Measurements from ENCODE around the gene PRRC1.

Gene PRRC1

DNA sequence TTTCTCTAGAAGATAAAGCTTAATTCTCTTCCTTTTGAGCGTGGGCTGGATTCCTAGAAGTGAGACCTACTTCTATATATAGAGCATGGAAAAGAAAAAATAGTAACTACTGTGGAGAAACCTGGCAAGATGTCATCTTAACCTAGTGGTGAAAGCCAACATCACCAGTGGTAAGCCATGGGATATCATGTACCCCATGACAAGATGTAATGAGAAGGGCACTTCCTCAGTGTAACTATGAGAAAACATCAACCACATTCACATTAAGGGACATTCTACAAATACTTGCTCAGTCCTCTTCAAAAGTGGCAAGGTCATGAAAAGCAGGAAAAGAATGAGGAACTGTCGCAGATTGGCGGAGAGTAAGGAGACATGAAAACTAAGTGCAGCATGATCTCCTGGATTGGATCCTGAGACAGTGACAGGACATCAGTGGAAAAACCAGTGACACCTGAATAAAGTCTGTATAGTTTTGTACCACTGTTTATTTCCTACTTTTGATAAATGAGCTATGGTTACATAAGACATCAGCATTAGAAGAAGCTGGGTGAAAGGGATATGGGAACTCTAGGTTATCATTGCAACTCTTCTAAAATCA is 65.4 kb downstream of the PRRC1 start:
- Histone ChIP-seq H3K36me3 (no peaks in the 10 kb centered on the region), H3K27me3 (no peaks in the 10 kb centered on the region), H3K9me3 (replicated peaks in 1 of 11) (no peaks in the 10 kb centered on the region; a peak in 1 of 22 replicates), H3K4me1 (peaks cover 0 to 21% (median 6%) of the 10 kb centered on the region in 10 experiments; a peak in 7 of 20 replicates), H4K20me1 (no peaks in the 10 kb centered on the region), H3K4me2 (no peak overlapping the region; a peak in 1 of 22 replicates), H3K4me3 (no peak overlapping the region), H3K27ac (no peak overlapping the region), H3K9ac (no peak overlapping the region)
- no peak for TF ChIP-seq Cebpa-rat (IDR thresholded peaks at IDR 0.05)

DNA sequence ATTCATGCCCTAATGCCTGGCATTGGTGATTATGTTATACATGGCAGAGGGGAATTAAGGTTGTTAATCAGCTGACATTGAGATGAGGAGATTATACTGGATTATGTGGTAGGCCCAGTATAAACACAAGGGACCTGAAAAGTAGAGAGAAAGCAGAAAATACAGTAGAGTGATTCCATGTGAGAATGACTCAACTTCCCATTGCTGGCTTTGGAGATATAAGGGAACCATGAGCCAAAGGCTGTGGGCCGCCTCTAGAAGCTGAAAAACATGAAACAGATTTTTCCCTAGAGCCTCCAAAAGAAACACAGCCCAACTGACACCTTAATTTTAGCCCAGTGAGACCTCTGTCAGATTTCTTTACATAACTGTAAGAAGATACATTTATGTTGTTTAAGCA is 66.4 kb downstream of the PRRC1 start:
- H3K4me1 ChIP-seq: peaks cover 0 to 15% (median 6%) of the 10 kb centered on the region in 10 experiments; a peak in 8 of 20 replicates
- H3K27me3 ChIP-seq: no peaks in the 10 kb centered on the region
- H3K36me3 ChIP-seq: no peaks in the 10 kb centered on the region
- H3K9ac ChIP-seq: no peak overlapping the region
- peak overlapping the region in 1 of 11 experiments; percentile 1; a peak in 1 of 22 replicates for H3K4me2 ChIP-seq
- H3K4me3 ChIP-seq: no peak overlapping the region
- no peaks in the 10 kb centered on the region; a peak in 1 of 22 replicates for H3K9me3 ChIP-seq (replicated peaks in 1 of 11)
- no peak overlapping the region for H3K27ac ChIP-seq
- no peaks in the 10 kb centered on the region for H4K20me1 ChIP-seq
- TF ChIP-seq Cebpa-rat (IDR thresholded peaks at IDR 0.05): no peak

DNA sequence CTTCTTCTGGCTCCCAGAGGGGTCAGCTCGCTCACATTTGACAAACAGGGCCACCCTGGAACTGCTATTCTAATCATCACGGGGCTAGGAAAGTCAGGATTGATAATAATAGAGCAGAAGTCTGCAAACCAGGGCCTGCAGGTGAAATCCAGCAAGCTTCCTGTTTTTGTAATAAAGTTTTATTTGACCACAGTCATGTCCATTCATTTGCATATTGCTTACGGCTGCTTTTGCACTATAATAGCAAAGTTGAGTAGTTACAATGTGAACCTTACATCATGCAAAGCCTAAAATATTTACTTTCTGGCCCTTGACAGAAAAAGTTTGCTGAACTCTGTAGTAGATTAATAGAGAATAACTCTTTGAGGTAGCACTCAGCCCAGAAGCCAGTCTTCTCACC is 68.2 kb downstream of the PRRC1 start:
- Histone ChIP-seq H4K20me1 (no peaks in the 10 kb centered on the region), H3K36me3 (no peaks in the 10 kb centered on the region), H3K4me2 (peak overlapping the region in 6 of 11 experiments; percentile 5 to 33 (median 20); a peak in 6 of 22 replicates), H3K9ac (no peak overlapping the region), H3K4me1 (peaks cover 0 to 25% (median 21%) of the 10 kb centered on the region in 10 experiments; a peak in 13 of 20 replicates), H3K27ac (no peak overlapping the region), H3K27me3 (no peaks in the 10 kb centered on the region), H3K9me3 (replicated peaks in 1 of 11) (no peaks in the 10 kb centered on the region; a peak in 1 of 22 replicates), H3K4me3 (no peak overlapping the region)
- TF ChIP-seq Cebpa-rat (IDR thresholded peaks at IDR 0.05): no peak

DNA sequence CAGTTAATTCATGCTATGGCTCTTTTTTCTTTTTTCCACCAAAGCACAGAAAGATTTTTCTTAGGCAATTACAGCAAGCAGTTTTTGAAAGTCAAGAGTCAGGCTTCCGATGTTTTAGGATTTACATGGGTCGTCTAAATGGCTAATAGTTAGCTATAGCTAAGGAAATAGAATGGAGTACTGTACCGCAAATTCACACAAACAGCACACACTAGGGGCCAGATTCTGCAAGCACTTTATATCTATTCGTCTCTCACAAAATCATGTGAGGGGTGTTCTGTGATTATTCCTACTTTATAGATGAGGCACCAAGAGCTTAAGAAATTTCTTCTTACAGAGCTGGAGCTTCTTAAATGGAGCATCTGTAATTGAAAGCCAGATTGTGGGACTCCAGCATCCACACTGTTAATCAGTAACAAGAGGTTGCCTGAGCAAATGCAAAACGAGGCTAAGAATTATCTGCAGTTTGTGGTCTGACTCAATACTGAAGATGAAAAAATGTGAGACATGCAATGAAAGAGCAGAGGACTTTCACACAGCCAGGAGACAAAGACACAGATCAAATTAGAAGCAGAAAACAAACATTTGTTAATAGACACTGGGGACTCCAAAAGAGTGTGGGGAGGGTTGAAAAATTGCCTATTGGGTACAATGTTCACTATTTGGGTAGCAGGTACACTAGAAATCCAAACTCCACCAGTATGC is 68.8 kb downstream of the PRRC1 start:
- no peak overlapping the region for H3K27ac ChIP-seq

DNA sequence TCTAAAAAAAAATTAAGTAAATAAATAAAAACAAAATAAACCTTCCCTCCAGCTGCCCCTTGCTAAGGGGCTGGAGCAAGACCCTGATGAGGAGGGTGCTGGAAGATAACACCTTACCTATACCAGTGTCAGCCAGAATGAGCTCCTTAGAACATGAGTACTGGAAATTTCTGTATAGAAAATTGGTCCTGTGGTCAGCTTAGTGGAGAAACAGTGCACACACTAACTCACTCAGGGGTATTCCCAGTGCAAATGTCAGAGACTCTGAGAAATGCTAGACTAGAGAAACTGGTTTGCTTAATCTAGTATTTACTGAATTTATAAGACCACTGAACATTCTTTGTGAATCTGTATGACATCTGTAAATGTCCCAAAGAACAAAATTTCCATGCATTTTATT is 69.4 kb downstream of the PRRC1 start:
- TF ChIP-seq Cebpa-rat (IDR thresholded peaks at IDR 0.05): no peak
- Histone ChIP-seq H4K20me1 (no peaks in the 10 kb centered on the region), H3K9me3 (replicated peaks in 1 of 11) (no peaks in the 10 kb centered on the region; a peak in 1 of 22 replicates), H3K4me3 (no peak overlapping the region), H3K4me1 (peaks cover 0 to 27% (median 21%) of the 10 kb centered on the region in 10 experiments; a peak in 13 of 20 replicates), H3K36me3 (no peaks in the 10 kb centered on the region), H3K27me3 (no peaks in the 10 kb centered on the region), H3K9ac (no peak overlapping the region), H3K27ac (no peak overlapping the region), H3K4me2 (no peak overlapping the region)

More for the DNA sequence above, 68.8 kb downstream of the PRRC1 start:
- Histone ChIP-seq H3K9me3 (replicated peaks in 1 of 11) (no peaks in the 10 kb centered on the region; a peak in 1 of 22 replicates), H3K4me2 (no peak overlapping the region; a peak in 2 of 22 replicates), H3K36me3 (no peaks in the 10 kb centered on the region), H3K4me3 (no peak overlapping the region), H3K9ac (no peak overlapping the region), H3K27me3 (no peaks in the 10 kb centered on the region), H4K20me1 (no peaks in the 10 kb centered on the region), H3K4me1 (peaks cover 0 to 27% (median 21%) of the 10 kb centered on the region in 10 experiments; a peak in 13 of 20 replicates)
- no peak for TF ChIP-seq Cebpa-rat (IDR thresholded peaks at IDR 0.05)

DNA sequence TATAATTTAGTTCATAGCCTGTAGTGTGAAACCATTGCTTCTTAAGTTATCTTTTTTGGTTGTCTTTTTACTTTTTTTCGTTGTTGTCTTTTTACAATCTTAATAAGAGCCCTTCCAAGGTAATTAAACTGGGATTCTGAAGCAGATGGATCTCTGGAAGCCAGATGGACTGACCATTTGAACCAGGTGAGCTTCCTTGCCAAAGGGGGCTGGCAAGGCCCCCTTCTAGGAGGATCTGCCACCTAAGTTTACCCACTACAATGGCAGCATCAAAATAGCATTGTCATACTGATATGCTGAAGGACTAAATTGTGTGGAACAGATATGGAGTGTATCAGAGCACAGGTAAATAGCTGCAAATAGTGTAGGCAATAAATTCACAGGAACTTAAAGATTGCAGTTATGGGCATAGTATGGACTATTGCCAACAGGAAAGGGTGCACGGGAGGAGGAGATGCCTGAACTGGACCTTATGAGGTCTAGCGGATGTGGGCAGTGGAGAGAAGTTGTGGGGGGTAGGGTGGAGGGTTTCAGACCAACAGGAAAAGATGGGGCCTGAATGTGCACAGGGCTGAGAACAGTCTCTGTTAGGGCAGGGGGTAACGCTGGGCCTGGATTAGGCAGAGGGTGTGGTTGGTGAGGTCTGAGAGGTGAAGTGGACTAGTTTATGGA is 69.9 kb downstream of the PRRC1 start:
- no peak for TF ChIP-seq Cebpa-rat (IDR thresholded peaks at IDR 0.05)
- H3K27ac ChIP-seq: no peak overlapping the region

DNA sequence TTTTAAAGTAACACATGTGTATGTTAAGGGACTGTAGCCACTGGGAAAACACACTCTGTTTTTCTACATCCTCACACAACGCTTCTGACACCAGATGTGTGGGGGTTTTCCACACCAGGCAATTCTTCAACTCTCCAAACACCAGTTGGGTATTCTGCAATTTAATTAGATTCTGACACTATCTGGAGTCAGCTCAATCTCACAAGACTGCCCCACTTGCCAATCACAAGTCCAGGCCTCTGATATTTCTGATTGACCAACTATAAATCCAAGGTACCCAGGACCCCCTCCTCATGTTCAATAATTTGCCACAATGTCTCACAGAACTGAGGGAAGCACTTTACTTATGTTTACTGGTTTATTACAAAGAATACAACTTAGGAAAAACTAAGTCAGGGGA is 70.9 kb downstream of the PRRC1 start:
- Histone ChIP-seq H3K9me3 (replicated peaks in 1 of 11) (no peaks in the 10 kb centered on the region; a peak in 2 of 22 replicates), H3K4me1 (peaks cover 0 to 27% (median 21%) of the 10 kb centered on the region in 10 experiments; a peak in 13 of 20 replicates), H3K4me2 (no peak overlapping the region), H3K27ac (no peak overlapping the region), H3K27me3 (no peaks in the 10 kb centered on the region), H4K20me1 (no peaks in the 10 kb centered on the region), H3K9ac (no peak overlapping the region), H3K4me3 (no peak overlapping the region), H3K36me3 (no peaks in the 10 kb centered on the region)
- no peak for TF ChIP-seq Cebpa-rat (IDR thresholded peaks at IDR 0.05)

More for the DNA sequence above, 69.9 kb downstream of the PRRC1 start:
- Histone ChIP-seq H4K20me1 (no peaks in the 10 kb centered on the region), H3K9me3 (replicated peaks in 1 of 11) (no peaks in the 10 kb centered on the region; a peak in 2 of 22 replicates), H3K4me1 (peaks cover 0 to 27% (median 21%) of the 10 kb centered on the region in 10 experiments; a peak in 13 of 20 replicates), H3K4me3 (no peak overlapping the region), H3K4me2 (no peak overlapping the region), H3K27me3 (no peaks in the 10 kb centered on the region), H3K36me3 (no peaks in the 10 kb centered on the region), H3K9ac (no peak overlapping the region)

DNA sequence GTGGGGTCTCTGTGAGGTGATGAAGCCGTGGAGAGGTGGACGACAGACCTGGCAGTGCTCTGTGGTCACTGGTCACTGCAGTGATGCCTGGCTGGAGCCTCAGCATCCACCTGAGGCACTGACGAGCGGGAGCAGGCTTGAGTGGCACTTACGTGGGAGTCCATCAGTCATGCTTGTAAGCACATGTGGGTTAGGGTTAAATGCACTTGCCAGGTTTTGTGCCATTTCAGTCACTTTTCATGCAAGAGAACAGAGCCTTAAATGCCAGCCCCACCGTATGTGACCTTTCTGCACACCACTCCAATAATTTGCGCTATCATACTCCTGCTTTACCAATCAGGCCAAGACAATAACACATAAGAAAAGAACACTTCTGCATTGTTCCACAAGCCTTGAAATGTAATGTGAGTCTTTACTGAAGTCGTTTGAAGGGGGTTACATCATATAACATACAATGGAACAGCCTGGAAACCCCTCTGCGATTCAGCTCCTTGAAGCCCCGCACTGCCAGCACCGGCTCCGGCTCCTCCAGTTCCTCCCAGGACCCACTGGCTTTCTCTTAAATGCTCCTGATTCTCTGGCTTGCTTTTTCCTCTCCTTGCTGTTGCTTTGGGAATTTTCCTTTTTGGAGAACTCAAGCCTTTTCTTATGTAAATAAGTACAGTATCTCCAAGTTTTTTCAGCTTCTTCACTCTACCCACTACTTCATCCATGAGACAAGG is 72.0 kb downstream of the PRRC1 start:
- no peaks in the 10 kb centered on the region; a peak in 1 of 22 replicates for H3K9me3 ChIP-seq (replicated peaks in 1 of 11)
- peaks cover 0 to 27% (median 21%) of the 10 kb centered on the region in 10 experiments; a peak in 12 of 20 replicates for H3K4me1 ChIP-seq
- H3K4me3 ChIP-seq: no peak overlapping the region
- no peak overlapping the region for H3K27ac ChIP-seq
- H3K27me3 ChIP-seq: no peaks in the 10 kb centered on the region
- peak overlapping the region in 7 of 11 experiments; percentile 4 to 64 (median 39); a peak in 12 of 22 replicates for H3K4me2 ChIP-seq
- no peak overlapping the region for H3K9ac ChIP-seq
- TF ChIP-seq Cebpa-rat (IDR thresholded peaks at IDR 0.05): no peak
- no peaks in the 10 kb centered on the region for H3K36me3 ChIP-seq
- no peaks in the 10 kb centered on the region for H4K20me1 ChIP-seq

All from BLaER1 treated with 17β-estradiol and CSF1 and Interleukin-3, amounts not matched to agents 10 nM and 100 nM (cell line).